Upper lobe of left lung (tissue), 4 donors: Measurements from ENCODE around the gene LDLRAD3.

Experiments used
- CTCF ChIP-seq, 6 experiments: fragments of 450-650 bp in 4 of 6; fragments of 200-600 bp in 2 of 6; sonication (generic) in 2 of 6; IDR thresholded peaks; one replicate each; pipeline ENCODE4 v1.5.1; 2016 to 2019; ENCODE audit warnings: antibody characterized with exemption in 6 of 6
- EP300 ChIP-seq, 4 donors: sonication (generic); formaldehyde crosslinking; IDR thresholded peaks; one replicate each; pipeline ENCODE4 v1.5.1; 2017; ENCODE audit warnings: antibody characterized with exemption in 4 of 4, control low read depth in 2 of 4
- POLR2A ChIP-seq, 4 donors: fragments of 450-650 bp; IDR thresholded peaks; one replicate each; pipeline ENCODE4 v1.5.1; 2016 to 2017; ENCODE audit warnings: antibody characterized with exemption in 4 of 4, mild to moderate bottlenecking in 2 of 4

- TF ChIP-seq CTCF (IDR thresholded peaks at IDR 0.05) (no peak), POLR2A (IDR thresholded peaks at IDR 0.05) (no peak), EP300 (IDR thresholded peaks at IDR 0.05) (no peak)
These were observed 104.8 kb downstream of the LDLRAD3 start for GRCh38 chr11:36048496-36049247.
